ENCODE results near the gene SLC26A11.

DNA sequence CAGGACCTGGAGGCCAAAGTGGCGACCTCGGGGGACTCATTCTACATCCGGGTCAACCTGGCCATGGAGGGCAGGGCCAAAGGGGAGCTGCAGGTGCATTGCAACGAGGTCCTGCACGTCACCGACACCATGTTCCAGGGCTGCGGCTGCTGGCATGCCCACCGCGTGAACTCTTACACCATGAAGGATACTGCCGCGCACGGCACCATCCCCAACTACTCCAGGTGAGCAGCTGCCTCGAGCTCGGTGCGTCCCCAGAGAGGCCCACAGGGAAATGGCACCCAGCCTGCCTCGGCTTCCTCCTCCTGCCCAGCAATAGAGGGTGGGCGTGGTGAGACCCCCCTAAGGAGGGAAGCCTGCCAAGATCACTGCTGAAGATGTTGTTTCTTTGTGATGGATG is 18.0 kb upstream of the SLC26A11 start:
- TF ChIP-seq, protein P1, sequence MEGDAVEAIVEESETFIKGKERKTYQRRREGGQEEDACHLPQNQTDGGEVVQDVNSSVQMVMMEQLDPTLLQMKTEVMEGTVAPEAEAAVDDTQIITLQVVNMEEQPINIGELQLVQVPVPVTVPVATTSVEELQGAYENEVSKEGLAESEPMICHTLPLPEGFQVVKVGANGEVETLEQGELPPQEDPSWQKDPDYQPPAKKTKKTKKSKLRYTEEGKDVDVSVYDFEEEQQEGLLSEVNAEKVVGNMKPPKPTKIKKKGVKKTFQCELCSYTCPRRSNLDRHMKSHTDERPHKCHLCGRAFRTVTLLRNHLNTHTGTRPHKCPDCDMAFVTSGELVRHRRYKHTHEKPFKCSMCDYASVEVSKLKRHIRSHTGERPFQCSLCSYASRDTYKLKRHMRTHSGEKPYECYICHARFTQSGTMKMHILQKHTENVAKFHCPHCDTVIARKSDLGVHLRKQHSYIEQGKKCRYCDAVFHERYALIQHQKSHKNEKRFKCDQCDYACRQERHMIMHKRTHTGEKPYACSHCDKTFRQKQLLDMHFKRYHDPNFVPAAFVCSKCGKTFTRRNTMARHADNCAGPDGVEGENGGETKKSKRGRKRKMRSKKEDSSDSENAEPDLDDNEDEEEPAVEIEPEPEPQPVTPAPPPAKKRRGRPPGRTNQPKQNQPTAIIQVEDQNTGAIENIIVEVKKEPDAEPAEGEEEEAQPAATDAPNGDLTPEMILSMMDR (IDR thresholded peaks at IDR 0.05; ENCODE audit: low read depth, low read length): no peak
- TF ChIP-seq POLR2A (IDR thresholded peaks at IDR 0.05; ENCODE audit: extremely low read depth, insufficient read length) (no peak), MYC (IDR thresholded peaks at IDR 0.05; ENCODE audit: low read depth, low read length) (no peak)
- TF ChIP-seq, protein P2, sequence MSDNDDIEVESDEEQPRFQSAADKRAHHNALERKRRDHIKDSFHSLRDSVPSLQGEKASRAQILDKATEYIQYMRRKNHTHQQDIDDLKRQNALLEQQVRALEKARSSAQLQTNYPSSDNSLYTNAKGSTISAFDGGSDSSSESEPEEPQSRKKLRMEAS (IDR thresholded peaks at IDR 0.05; ENCODE audit: low read depth, low read length): no peak
